IMR-90 (cell line): Measurements from ENCODE around the gene CCDC116. TPM values are rescaled to one million over a fixed set of nuclear protein-coding genes. Genes with fewer than 3 reads are reported as not detected.

Experiments
- ATAC-seq: fragments of 200-7000 bp; cut with Tn5 transposase; 2 replicates; pipeline ENCODE4 v1.9.1; 2020; ENCODE audit warnings: low read depth, mild to moderate bottlenecking, moderate library complexity
- BruUV-seq: library from RNA; stranded (reverse); fragments of 400-500 nt; replicated peaks from 2 replicates; lab custom pipeline; 2021; lab: Mats Ljungman, UMichigan
- CTCF ChIA-PET: fragments of 300-600 bp; formaldehyde crosslinking; extraction: SDS; loops from one replicate; lab custom pipeline; 2021; ENCODE audit warnings: antibody characterized with exemption; lab: Yijun Ruan, JAX
- POLR2A ChIA-PET: fragments of 300-600 bp; sonication (Branson Sonifier 250); formaldehyde crosslinking; loops from one replicate; lab custom pipeline; 2022; ENCODE audit warnings: antibody characterized with exemption; ENCODE audit not compliant: unreplicated experiment; lab: Charles Lee
- DNase-seq: peaks from one replicate; pipeline ENCODE4 v3.0.0; 2013
- H2AFZ ChIP-seq: replicated peaks from 2 replicates; pipeline ENCODE3; 2013; ENCODE audit warnings: low read length, mild to moderate bottlenecking; ENCODE audit not compliant: poor library complexity
- H2AK5ac ChIP-seq: 2 replicates; pipeline ENCODE4 v1.6.1; 2013; ENCODE audit warnings: low read depth, low read length, inconsistent platforms
- H2AK9ac ChIP-seq: replicated peaks from 2 replicates; pipeline ENCODE3; 2013; ENCODE audit warnings: mild to moderate bottlenecking, low read depth, low read length, moderate library complexity; ENCODE audit not compliant: poor library complexity
- H2BK120ac ChIP-seq: 2 replicates; pipeline ENCODE4 v1.6.1; 2013; ENCODE audit warnings: low read depth, low read length, inconsistent platforms
- H2BK15ac ChIP-seq: 3 replicates; pipeline ENCODE4 v1.6.1; 2013; ENCODE audit warnings: low read depth, low read length, inconsistent platforms
- H2BK20ac ChIP-seq: 2 replicates; pipeline ENCODE4 v1.6.1; 2013; ENCODE audit warnings: low read depth, mild to moderate bottlenecking, inconsistent platforms, low read length, moderate library complexity
- H2BK5ac ChIP-seq: 2 replicates; pipeline ENCODE4 v1.6.1; 2013; ENCODE audit warnings: mild to moderate bottlenecking, low read depth, low read length, inconsistent platforms; ENCODE audit not compliant: poor library complexity, severe bottlenecking
- H3K14ac ChIP-seq: replicated peaks from 2 replicates; pipeline ENCODE4 v1.6.1; 2013; ENCODE audit warnings: low read depth, low read length, inconsistent platforms
- H3K18ac ChIP-seq: 2 replicates; pipeline ENCODE4 v1.6.1; 2013; ENCODE audit warnings: low read depth, low read length, control low read depth
- H3K23ac ChIP-seq: 2 replicates; pipeline ENCODE4 v1.6.1; 2013; ENCODE audit warnings: low read depth, low read length, inconsistent platforms
- H3K27ac ChIP-seq: 2 replicates; pipeline ENCODE4 v1.5.1; 2013; ENCODE audit warnings: mild to moderate bottlenecking, control low read depth, low read length; ENCODE audit not compliant: insufficient read depth
- H3K27me3 ChIP-seq: 2 replicates; pipeline ENCODE4 v1.6.1; 2013; ENCODE audit warnings: low read length; ENCODE audit not compliant: control insufficient read depth, insufficient read depth
- H3K36me3 ChIP-seq: 2 replicates; pipeline ENCODE4 v1.6.1; 2013; ENCODE audit warnings: low read length, mixed read lengths; ENCODE audit not compliant: control insufficient read depth, insufficient read depth
- H3K4ac ChIP-seq: 2 replicates; pipeline ENCODE4 v1.6.1; 2013; ENCODE audit warnings: low read depth, low read length, inconsistent platforms
- H3K4me1 ChIP-seq: 2 replicates; pipeline ENCODE4 v1.6.1; 2013; ENCODE audit warnings: low read length, mixed read lengths; ENCODE audit not compliant: control insufficient read depth, insufficient read depth
- H3K4me2 ChIP-seq: 2 replicates; pipeline ENCODE4 v1.6.1; 2013; ENCODE audit warnings: low read depth, mild to moderate bottlenecking, control low read depth, low read length, moderate library complexity
- H3K4me3 ChIP-seq: 2 replicates; pipeline ENCODE4 v1.5.1; 2013; ENCODE audit warnings: low read depth, mild to moderate bottlenecking, control low read depth, low read length, moderate library complexity; ENCODE audit not compliant: insufficient read depth
- H3K56ac ChIP-seq: 2 replicates; pipeline ENCODE4 v1.6.1; 2013; ENCODE audit warnings: low read length, inconsistent platforms; ENCODE audit not compliant: insufficient read depth; ENCODE audit errors: extremely low read depth
- H3K79me1 ChIP-seq, 2 experiments: 2 replicates each; pipeline ENCODE4 v1.6.1; 2013; ENCODE audit warnings: low read length in 2 of 2, inconsistent platforms in 1 of 2, low read depth in 1 of 2
- H3K9ac ChIP-seq: 2 replicates; pipeline ENCODE4 v1.6.1; 2013; ENCODE audit warnings: low read depth, low read length, control low read depth
- H3K9me1 ChIP-seq: 2 replicates; pipeline ENCODE4 v1.6.1; 2013; ENCODE audit warnings: low read length, inconsistent platforms; ENCODE audit not compliant: insufficient read depth
- H3K9me3 ChIP-seq: 2 replicates; pipeline ENCODE4 v1.6.1; 2013; ENCODE audit warnings: low read length; ENCODE audit not compliant: control insufficient read depth, insufficient read depth
- H4K20me1 ChIP-seq: 2 replicates; pipeline ENCODE4 v1.6.1; 2013; ENCODE audit warnings: low read length, inconsistent platforms; ENCODE audit not compliant: insufficient read depth
- H4K5ac ChIP-seq: 2 replicates; pipeline ENCODE4 v1.6.1; 2013; ENCODE audit warnings: mild to moderate bottlenecking, low read depth, low read length, control low read depth
- H4K8ac ChIP-seq, 2 experiments: 2 replicates each; pipeline ENCODE4 v1.6.1; 2013; ENCODE audit warnings: low read depth in 2 of 2, low read length in 2 of 2, control low read depth in 1 of 2, inconsistent platforms in 1 of 2
- H4K91ac ChIP-seq: 2 replicates; pipeline ENCODE4 v1.6.1; 2013; ENCODE audit warnings: low read depth, low read length, inconsistent platforms; ENCODE audit not compliant: insufficient read depth
- BHLHE40 ChIP-seq: fragments of 150-350 bp; IDR thresholded peaks from 2 replicates; pipeline ENCODE4 v1.6.1; 2016; ENCODE audit warnings: mild to moderate bottlenecking, low read depth, low read length
- CEBPB ChIP-seq: IDR thresholded peaks from 2 replicates; pipeline ENCODE4 v1.6.1; 2012; ENCODE audit warnings: low read depth, low read length, improper control_type of control experiment
- WGBS, 2 experiments: methylation state at CpG; one replicate each; pipeline versions ENCODE4 v1.1.5 to v1.1.7; 2013; ENCODE audit warnings: missing lambda C conversion rate in 2 of 2; ENCODE audit not compliant: insufficient read length in 1 of 2; ENCODE audit errors: extremely low coverage in 2 of 2; 5-methylcytosine and 5-hydroxymethylcytosine counted together
- dilution Hi-C: fragments of 300-500 bp; cut with HindIII; formaldehyde crosslinking; loops from one replicate; pipeline ENCODE4 v1.14.3; 2018; ENCODE audit warnings: low sequenced_read_pairs; ENCODE audit not compliant: unreplicated experiment
- in situ Hi-C: fragments of 300-500 bp; cut with MboI; formaldehyde crosslinking; loops from 3 replicates; pipeline ENCODE4 v1.14.3; 2019; ENCODE audit warnings: low sequenced_read_pairs, inconsistent platforms, mixed read lengths
- intact Hi-C: fragments of 100-400 bp; cut with micrococcal nuclease; formaldehyde crosslinking; loops from 2 replicates; pipeline ENCODE4 v1.10.0; 2022
- polyA plus RNA-seq, 3 experiments: library from polyadenylated mRNA; depleted of rRNA; stranded (reverse); fragments of >200 nt; gene quantifications; 2 replicates each; pipeline ENCODE4 v1.2.3, GENCODE V29; 2012; ENCODE audit warnings: low replicate concordance in 1 of 3
- total RNA-seq: library from RNA; depleted of rRNA; stranded (reverse); fragments of >200 nt; gene quantifications from 2 replicates; pipeline ENCODE4 v1.2.3, GENCODE V29; 2012

Gene CCDC116
- total and polyA plus RNA-seq, 2 of the 4 experiments (the other 2 are of a cell fraction), result under 0.01 to 0.27 TPM

DNA sequence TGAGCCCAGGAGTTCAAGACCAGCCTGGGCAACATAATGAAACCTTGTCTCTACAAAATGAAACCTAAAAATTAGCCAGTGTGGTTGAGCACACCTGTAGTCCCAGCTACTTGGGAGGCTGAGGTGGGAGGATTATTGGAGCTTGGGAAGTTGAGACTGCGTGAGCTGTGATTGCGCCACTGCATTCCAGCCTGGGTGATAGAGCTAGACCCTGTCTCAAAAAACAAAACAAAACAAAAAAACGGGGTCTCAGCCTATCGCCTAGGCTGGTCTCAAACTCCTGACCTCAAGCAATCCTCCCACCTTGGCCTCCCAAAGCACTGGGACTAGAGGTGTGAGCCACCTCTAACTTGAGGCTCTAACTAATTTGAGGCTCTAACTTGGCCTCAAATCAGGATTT is 46.8 kb downstream of the CCDC116 start:
- Histone ChIP-seq H2BK5ac (no peak overlapping the region), H3K9ac (no peak overlapping the region), H4K8ac (no peak overlapping the region), H2BK15ac (no peak overlapping the region), H3K27me3 (no peaks in the 10 kb centered on the region), H3K56ac (no peak overlapping the region), H4K91ac (no peak overlapping the region), H2AK5ac (no peak overlapping the region), H3K4me1 (no peaks in the 10 kb centered on the region), H3K79me1 (peaks cover 4% of the 10 kb centered on the region in 2 experiments; a peak in 1 of 4 replicates), H3K4me3 (no peak overlapping the region), H3K4ac (no peak overlapping the region), H3K9me1 (peaks cover 2% of the 10 kb centered on the region; the same call in 1 of the 2 replicates), H2BK120ac (no peak overlapping the region), H3K4me2 (no peak overlapping the region), H3K36me3 (peaks cover 42% of the 10 kb centered on the region), H3K23ac (no peak overlapping the region), H2BK20ac (no peak overlapping the region), H3K27ac (no peak overlapping the region), H3K18ac (no peak overlapping the region), H4K20me1 (no peaks in the 10 kb centered on the region), H4K5ac (no peak overlapping the region), H2AFZ (no peak overlapping the region), H3K14ac (no peak overlapping the region), H2AK9ac (no peak overlapping the region), H3K9me3 (no peaks in the 10 kb centered on the region)
- ChIA-PET CTCF (no interaction called here), POLR2A (no interaction called here)
- in situ Hi-C loops, result no loop called here
- DNase-seq (no peak), ATAC-seq (no peak)
- BruUV-seq, result no TSS peak
- no CpG with 5 or more reads among the region's 4 CpGs for WGBS, 2 experiments
- intact Hi-C loops, result no loop called here
- no peak for TF ChIP-seq BHLHE40
- TF ChIP-seq CEBPB, result peak; percentile 24; the same call in 1 of the 2 replicates
- dilution Hi-C loops, result no loop called here
